Measurements from ENCODE around the gene SLC4A4.
"Not testable (repeated sequence)": the region's sequence is repeated elsewhere in the genome, so short reads cannot be mapped to it uniquely, and the experiment has no call there.

Gene SLC4A4

DNA sequence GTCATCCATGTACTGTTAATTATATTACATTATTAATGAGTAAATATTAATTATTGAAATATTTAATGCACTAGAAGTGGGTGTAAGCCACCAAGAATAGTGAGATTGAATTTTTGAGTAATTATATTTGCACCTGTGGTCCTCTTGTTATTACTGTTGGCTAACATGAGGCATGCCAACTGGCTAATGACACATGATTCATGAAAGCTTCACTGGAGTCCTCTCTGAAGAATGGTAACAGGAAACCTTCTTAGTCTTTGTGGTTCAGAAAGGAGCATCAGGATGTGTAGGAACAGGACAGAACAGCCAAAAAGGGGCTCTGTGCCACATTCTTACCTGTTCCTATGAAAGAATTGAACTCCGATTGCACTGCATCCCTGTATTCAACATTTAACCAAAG, 65.2 kb downstream of the SLC4A4 start:
- H3K4me3 ChIP-seq (ENCODE audit: low read length) = no peak overlapping the region
- no peak for TF ChIP-seq CTCF (IDR thresholded peaks at IDR 0.05; ENCODE audit: insufficient read depth, low read depth, low read length, missing control alignments)
- DNase-seq (ENCODE audit: low read depth) = no peak

- no peak for DNase-seq (ENCODE audit: low read depth)
- TF ChIP-seq CTCF (IDR thresholded peaks at IDR 0.05; ENCODE audit: insufficient read depth, low read depth, low read length, missing control alignments) = no peak
- no peak overlapping the region for H3K4me3 ChIP-seq (ENCODE audit: low read length)
Measured at GRCh38 chr4:71405791-71406190, 67.0 kb downstream of the SLC4A4 start.

DNA sequence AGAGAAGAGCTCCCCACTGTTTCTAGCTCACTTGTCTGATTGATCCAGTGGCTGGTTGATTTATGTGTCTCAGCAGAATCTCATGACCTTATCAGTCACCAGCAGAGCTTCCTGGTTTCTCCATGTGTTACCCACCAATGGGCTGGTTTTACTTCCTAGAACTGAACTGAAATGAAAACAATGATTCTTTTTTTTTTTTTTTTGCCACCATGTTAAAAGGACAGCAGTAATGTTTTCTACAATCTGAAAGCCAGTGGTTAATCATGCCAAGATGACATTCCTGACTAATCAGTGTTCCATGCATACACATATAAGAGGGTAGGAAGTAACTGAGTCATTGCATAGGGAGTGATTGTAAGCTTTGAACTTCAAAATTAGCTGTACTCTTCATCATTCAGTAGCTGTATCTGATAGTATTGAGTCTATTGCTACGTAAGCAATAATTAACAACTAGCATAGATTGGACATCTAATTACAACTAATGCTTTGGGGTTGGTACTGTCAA, 67.7 kb downstream of the SLC4A4 start:
- H3K4me3 ChIP-seq (ENCODE audit: low read length) = no peak overlapping the region
- peak; percentile 62 for DNase-seq (ENCODE audit: low read depth)
- TF ChIP-seq CTCF (IDR thresholded peaks at IDR 0.05; ENCODE audit: insufficient read depth, low read depth, low read length, missing control alignments) = no peak

GRCh38 chr4:71408961-71409360, 70.1 kb downstream of the SLC4A4 start:
- not testable (repeated sequence) for H3K4me3 ChIP-seq (ENCODE audit: low read length); DNase-seq (ENCODE audit: low read depth)

DNA sequence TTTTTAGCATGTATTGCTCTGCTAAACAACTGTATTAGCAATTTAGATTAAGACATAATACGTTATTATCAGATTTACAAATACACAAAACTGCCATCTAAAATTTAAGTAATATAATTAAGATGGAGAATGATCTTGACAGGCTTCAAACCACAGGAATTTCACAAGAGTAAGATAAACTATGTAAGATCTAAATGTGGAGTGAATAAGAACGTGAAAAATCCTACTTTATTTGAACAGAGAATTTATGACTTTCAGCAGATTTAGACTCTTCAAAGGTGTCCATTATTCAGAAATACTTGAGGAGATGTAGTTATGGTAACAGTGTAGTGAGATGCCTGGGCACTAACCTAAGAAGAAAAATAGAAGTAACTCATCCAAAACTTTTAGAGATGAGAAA, 73.2 kb downstream of the SLC4A4 start:
- DNase-seq (ENCODE audit: low read depth) = no peak
- no peak overlapping the region for H3K4me3 ChIP-seq (ENCODE audit: low read length)
- no peak for TF ChIP-seq CTCF (IDR thresholded peaks at IDR 0.05; ENCODE audit: insufficient read depth, low read depth, low read length, missing control alignments)

DNA sequence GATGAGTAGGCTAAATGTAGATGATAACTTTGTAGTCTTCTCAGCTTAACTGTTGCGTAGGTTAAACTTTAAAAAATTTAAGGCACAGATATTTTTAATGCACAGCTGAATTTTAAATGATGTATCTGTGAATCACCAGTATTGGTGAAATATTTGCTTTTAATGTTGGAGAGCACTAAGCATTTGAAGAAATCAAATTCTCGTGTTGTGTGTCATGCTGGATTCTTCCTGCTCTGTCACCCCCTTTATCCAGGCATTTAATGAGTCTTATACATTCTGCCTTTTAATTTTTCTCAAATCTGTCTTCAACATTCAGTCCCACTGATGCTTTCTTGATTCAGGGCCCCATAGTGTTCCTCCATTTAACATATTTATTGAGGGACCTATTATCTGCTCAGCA, 76.7 kb downstream of the SLC4A4 start:
- H3K4me3 ChIP-seq (ENCODE audit: low read length) = no peak overlapping the region
- TF ChIP-seq CTCF (IDR thresholded peaks at IDR 0.05; ENCODE audit: insufficient read depth, low read depth, low read length, missing control alignments) = no peak
- peak; percentile 8 for DNase-seq (ENCODE audit: low read depth)

DNA sequence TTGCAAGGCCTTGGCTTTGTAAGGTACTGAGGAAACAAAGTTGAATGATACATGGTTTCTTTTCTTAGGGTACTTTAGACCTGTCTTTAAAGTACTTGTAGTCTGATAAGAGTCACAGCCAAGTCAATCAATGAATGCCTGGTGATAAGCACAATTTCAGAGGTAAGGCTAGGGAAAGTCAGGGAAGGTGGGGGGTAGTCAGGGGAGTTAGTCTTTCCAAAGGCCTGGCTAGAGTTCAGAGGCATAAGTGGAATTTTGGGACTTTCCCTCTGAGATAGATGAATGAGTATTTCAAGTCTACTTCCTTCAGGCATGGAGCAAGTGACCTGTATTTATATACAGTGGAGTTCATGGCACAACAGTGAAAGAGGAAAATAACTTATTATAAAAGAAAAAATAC, 78.3 kb downstream of the SLC4A4 start:
- no peak for DNase-seq (ENCODE audit: low read depth)
- H3K4me3 ChIP-seq (ENCODE audit: low read length) = no peak overlapping the region
- no peak for TF ChIP-seq CTCF (IDR thresholded peaks at IDR 0.05; ENCODE audit: insufficient read depth, low read depth, low read length, missing control alignments)
